ENCODE results near the gene RFX2. TPM values are rescaled to one million over a fixed set of nuclear protein-coding genes. Genes with fewer than 3 reads are reported as not detected.

The RFX2 gene
- total RNA-seq, 1 experiment from 2014 or later, result 13.4 TPM

GRCh38 chr19:6103894-6104293 is 6.4 kb downstream of the RFX2 start:
- DNase-seq (ENCODE audit: low read depth), result no peak

- peak; percentile 96 for DNase-seq (ENCODE audit: low read depth)
Measured at GRCh38 chr19:6103217-6103644, 7.1 kb downstream of the RFX2 start.

DNA sequence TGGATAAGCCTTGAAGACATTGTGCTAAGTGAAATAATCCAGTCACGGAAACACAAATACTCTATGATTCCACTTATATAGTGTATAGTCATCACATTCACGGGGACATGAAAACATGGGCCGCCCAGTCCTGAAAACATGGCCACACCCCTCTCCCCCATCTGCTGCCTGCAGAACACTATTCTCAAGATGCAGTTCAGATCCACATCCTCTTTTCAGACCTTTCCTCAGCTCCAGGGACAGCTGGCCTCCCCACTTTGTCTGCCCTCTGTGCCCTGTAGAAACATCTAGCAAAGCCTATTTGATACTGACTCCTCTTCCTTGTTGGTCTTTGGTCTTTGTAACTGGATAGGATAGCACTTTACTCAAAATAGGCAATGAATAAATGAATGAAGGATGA is 8.3 kb downstream of the RFX2 start:
- DNase-seq (ENCODE audit: low read depth), result no peak

DNA sequence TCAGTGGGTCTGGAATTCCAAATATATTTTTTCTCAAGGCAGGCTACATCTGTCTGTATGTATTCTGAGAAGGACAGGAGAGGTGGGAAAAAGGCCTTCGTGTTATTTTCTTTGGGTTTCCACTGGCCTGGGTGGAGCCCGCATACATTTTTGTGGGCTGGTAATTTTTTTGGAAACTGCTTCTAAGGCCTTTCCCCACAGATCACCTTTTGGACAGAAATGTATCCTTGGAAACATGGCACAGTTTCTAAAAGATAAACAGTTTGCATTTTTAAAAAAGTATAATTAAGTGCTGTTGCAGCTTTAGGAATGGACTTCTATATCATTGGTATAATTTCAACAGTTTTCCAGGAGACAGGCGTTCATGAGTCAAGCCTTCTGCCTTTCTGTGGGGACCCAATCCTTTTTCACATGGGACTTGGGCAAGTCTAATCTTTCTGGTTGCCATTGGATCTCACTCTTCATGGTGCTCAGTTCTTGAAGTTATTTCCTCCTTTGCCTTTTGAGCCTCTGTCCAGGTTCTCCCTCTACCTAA is 8.9 kb downstream of the RFX2 start:
- DNase-seq (ENCODE audit: low read depth), result no peak

GRCh38 chr19:6100284-6100915 is 9.9 kb downstream of the RFX2 start:
- DNase-seq (ENCODE audit: low read depth), result no peak

- DNase-seq (ENCODE audit: low read depth), result no peak
Measured at GRCh38 chr19:6099599-6099998, 10.7 kb downstream of the RFX2 start.

GRCh38 chr19:6099033-6099432 is 11.3 kb downstream of the RFX2 start:
- no peak for DNase-seq (ENCODE audit: low read depth)

- DNase-seq (ENCODE audit: low read depth), result no peak
Measured at GRCh38 chr19:6098574-6098973, 11.7 kb downstream of the RFX2 start.

GRCh38 chr19:6097911-6098310 is 12.4 kb downstream of the RFX2 start:
- no peak for DNase-seq (ENCODE audit: low read depth)

DNA sequence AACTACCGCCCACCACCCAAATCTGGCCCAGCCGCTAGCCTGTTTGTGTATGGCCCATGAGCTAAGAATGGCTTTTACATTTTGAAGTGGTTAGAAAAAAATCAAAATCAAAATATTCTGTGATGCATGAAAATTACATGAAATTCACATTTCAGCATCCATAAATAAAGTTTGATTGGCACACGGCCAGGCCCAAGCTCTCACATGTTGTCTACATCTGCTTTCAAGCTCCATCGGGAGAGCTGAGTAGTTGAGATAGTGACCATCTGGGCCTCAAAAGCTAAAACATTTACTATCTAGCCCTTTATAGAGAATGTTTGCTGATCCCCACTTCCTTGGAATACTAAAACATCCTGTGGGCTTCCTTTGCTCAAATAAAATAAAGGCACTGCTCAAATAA is 14.5 kb downstream of the RFX2 start:
- no peak for DNase-seq (ENCODE audit: low read depth)

GRCh38 chr19:6092329-6093286 is 17.7 kb downstream of the RFX2 start:
- DNase-seq (ENCODE audit: low read depth), result peak; percentile 95

DNA sequence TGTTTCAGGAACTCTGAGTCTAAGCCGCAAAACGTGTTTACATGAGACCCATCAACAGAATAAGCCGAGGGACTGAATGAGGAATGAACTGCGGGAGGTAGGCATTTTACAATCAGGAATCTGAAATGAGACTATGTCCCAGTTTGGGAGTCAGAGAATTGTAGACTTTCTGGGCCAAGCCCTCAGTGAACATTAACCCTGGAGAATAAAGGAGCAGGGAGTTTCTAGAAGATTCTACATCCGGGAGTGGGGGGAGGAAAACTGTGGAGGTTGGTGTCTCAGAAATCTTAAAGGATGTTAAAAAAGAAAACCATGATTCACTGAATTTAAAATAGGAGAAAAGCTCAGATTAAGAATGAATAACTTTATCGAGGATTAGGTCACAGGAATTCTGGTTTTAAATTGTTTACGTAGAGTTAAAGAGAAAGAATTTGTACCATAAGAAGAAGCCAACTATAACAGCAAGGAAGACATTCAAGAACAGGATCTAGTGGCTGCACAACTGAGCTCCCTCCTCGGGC is 18.5 kb downstream of the RFX2 start:
- peak; percentile 58 for DNase-seq (ENCODE audit: low read depth)

DNA sequence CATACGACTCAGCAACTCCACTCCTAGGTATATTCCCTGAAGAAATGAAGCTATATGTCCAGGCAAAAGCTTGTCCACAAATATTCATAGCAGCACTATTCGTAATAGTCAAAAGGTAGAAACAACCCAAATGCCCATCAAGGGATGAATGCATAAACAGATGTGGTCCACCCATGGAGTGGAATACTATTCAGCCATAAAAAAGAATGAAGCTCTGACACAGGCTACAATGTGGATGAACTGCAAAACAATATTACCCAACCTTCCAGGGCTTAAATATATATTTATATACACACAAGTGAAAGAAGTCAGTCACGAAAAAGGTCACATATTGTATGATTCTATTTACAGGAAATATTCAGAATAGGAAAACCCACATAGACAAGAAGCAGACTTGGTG is 19.7 kb downstream of the RFX2 start:
- no peak for DNase-seq (ENCODE audit: low read depth)

DNA sequence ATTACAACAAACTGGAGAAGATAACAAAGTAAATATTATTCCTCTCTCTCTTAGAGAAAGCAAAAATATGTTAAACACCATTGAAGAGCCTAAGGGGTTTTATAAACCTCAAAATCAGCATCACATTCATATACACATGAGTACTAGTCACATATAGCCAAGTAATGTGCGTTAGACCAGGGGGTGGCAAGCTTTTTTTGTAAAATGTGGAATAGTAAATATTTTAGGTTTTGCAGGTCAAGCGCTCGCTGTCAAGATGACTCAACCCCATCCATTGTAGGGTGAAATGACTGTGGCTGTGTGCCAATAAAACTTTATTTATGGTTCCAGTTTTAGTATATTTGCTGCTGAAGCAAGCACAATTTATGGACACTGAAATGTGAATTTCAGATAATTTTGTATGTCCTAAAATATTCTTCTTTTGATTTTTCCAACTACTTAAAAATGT is 21.7 kb downstream of the RFX2 start:
- peak; percentile 78 for DNase-seq (ENCODE audit: low read depth)

DNA sequence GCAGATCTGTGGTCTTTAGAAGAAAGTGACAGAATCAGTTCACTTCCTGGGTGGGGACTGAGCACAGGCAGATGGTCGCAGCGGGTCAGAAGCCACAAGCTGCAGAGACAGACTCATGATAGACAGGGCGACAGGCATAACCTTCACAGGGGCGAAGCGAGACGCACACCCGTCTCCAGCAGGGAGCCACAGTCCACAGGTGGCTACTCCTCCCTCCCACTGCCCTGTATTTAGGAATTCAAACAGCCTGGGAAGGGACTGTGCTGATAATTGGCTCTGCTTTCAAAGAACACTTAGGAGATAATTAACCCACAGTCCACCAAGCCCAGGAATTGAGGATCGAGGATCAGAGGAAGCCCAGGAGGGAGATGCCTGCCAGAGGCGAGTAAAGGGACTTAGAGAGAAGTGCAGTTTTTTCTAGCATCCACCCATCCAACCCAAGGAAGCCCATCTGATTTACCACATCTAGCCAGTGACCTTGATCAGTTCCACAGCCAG is 23.2 kb downstream of the RFX2 start:
- DNase-seq (ENCODE audit: low read depth), result no peak

- DNase-seq (ENCODE audit: low read depth), result peak; percentile 83
Measured at GRCh38 chr19:6086068-6086788, 24.1 kb downstream of the RFX2 start.

DNA sequence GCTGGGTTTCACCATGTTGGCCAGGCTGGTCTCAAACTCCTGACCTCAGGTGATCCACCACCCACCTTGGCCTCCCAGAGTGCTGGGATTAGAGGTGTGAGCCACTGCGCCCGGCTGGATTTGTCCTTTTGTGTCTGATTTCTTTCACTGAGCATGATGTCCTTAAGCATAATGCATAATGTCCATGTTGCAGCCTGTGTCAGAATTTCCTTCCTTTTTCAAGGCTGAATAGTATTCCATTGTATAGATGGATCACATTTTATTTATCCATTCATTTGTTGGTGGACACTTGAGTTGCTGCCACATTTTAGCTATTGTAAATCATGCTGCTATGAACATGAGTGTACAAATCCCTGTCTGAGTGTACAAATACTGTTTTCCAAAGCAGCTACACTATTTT is 25.5 kb downstream of the RFX2 start:
- DNase-seq (ENCODE audit: low read depth), result no peak

DNA sequence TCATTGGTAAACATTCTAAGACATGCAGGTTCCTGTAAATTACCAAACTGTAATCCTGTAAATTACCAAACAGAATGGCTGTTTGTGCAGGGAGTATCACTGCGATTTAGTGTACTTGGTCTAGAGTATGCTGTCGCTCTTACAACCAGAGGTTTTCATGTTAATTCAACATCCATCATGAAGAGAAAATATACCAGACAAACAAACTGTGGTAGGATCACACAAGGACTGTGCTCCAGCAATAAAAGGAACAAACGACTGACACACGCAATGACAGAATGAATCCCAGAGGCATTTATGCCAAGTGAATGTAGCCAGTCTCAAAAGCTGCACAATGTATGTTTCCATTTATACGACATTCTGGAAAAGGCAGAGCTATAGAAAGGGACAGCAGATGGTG is 31.2 kb downstream of the RFX2 start:
- DNase-seq (ENCODE audit: low read depth), result no peak

- no peak for DNase-seq (ENCODE audit: low read depth)
Measured at GRCh38 chr19:6078068-6078467, 32.2 kb downstream of the RFX2 start.

DNA sequence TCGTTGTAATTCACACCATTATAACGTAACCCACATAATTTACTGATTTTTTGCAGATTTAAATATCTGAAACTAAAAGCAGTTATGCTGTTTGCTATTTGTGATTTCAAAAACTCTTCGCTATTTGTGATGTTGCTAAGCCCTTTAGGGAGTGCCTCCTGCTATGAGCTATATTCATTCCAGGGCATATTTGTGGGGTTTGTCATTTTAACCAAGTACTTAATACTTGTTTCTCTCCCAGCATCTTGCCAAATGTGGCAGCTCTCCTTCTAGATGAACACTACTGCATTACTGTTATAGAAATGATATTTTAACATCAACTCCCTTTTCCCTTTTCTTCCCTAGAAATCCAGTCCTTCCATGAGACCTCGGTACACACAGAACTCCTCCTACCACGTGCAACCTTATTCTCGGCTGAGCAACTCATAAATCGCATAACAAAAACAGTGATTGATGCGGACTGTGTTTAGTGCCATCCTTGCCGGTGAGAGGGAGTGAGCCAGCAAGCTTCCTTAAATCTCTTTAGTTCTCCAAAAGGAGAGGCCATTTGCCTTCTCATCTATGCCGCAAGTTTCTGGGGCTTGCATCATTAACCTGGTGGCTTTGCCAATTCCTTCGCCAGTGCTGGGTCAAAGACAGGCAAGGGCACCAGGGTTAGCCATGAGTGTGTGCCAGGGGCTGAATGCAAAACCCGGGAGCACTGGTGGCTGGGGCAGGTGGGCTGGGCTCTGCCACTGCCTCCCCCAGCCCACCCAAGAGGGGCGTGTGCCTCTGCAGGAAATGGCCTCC is 33.4 kb downstream of the RFX2 start:
- peak; percentile 93 for DNase-seq (ENCODE audit: low read depth)

- no peak for DNase-seq (ENCODE audit: low read depth)
Measured at GRCh38 chr19:6076291-6076665, 34.0 kb downstream of the RFX2 start.
